Forelimb muscle (tissue), 1 donor: ENCODE measurements around the gene C4A. TPM values are rescaled to one million over a fixed set of nuclear protein-coding genes. Genes with fewer than 3 reads are reported as not detected.
"Not testable (repeated sequence)": the region's sequence is repeated elsewhere in the genome, so short reads cannot be mapped to it uniquely, and the experiment has no call there.

Experiments used
- DNase-seq: peaks from one replicate; pipeline ENCODE4 v3.0.0-alpha.2; 2013; ENCODE audit warnings: low read depth
- polyA plus RNA-seq: library from polyadenylated mRNA; unstranded; fragments of 120-200 nt; gene quantifications from one replicate; pipeline ENCODE4 v1.2.1, GENCODE V29; 2013; ENCODE audit not compliant: insufficient read length

C4A gene
- polyA plus RNA-seq, 1 donor: 19.3 TPM

DNA sequence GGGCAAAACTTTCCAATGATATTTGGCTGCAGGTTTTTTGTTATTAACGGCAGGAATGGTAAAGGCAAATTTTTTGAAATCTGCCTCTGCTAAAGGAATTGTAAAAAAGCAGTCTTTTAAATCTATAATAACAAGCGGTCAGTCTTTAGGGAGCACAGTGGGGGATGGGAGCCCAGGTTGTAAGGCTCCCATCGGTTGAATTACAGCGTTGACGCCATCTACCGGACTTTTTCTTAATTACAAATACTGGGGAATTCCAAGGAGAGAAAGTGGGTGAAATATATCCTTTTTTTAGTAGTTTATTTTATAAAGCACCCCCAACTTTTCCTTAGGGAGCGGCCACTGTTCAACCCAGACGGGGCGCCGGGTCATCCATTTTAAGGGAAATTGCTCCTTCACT, 40.2 kb downstream of the C4A start:
- DNase-seq: not testable (repeated sequence)

DNA sequence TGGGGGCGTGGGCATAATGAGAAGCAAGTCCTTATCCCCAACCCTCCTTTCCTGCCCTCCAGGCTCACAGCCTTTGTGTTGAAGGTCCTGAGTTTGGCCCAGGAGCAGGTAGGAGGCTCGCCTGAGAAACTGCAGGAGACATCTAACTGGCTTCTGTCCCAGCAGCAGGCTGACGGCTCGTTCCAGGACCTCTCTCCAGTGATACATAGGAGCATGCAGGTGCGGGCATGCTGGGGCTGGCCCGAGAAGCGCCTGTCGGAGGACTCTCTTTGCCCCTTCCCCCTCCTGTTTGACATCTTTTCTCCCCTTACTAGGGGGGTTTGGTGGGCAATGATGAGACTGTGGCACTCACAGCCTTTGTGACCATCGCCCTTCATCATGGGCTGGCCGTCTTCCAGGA, 46.8 kb downstream of the C4A start:
- DNase-seq: not testable (repeated sequence)

DNA sequence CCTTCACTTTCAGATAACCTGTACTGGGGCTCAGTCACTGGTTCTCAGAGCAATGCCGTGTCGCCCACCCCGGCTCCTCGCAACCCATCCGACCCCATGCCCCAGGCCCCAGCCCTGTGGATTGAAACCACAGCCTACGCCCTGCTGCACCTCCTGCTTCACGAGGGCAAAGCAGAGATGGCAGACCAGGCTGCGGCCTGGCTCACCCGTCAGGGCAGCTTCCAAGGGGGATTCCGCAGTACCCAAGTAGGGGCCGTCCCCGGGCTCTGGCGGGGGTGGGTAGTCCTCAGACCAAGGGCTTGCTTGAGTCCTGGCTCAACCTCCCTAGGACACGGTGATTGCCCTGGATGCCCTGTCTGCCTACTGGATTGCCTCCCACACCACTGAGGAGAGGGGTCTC, 47.7 kb downstream of the C4A start:
- DNase-seq: not testable (repeated sequence)

DNA sequence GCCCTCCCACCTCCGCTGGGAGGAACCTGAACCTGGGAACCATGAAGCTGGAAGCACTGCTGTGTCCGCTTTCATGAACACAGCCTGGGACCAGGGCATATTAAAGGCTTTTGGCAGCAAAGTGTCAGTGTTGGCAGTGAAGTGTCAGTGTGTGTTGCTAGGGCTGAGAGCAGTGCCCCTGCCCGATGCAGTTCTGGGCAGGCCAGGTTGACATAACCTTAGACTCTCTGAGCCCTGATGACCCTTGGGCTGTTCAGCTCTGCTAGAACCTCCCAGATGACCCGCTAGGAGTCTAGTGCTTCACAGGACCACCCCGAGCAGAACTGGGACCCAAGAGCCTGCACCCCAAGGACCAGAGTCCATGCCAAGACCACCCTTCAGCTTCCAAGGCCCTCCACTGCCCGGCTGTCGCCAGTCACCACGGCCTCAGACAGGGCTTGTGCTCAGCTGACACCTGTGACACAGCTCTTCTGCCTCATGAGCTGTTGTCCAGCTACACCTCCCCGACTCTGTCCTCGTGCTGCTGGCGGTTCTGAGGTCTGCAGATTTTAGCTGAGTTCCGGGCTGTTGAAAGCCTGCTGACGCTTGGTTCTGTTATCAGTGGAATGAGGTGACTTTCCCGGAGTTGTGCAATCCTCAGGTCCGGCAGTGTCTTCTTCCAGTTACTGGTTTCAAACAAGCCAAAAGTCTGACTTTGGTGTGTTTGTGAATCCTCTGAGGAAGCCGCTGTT, 53.6 kb downstream of the C4A start:
- DNase-seq: not testable (repeated sequence)

- DNase-seq: not testable (repeated sequence)
Measured at GRCh38 chr6:32037136-32037535, 55.3 kb downstream of the C4A start.

- not testable (repeated sequence) for DNase-seq
Measured at GRCh38 chr6:32037598-32038524, 56.0 kb downstream of the C4A start, which contains the start of gene CYP21A2. Gene CYP21A2, plus strand, starts transcription at chr6:32038415. Its CDS starts 8 bp downstream, at chr6:32038423.

- not testable (repeated sequence) for DNase-seq
Measured at GRCh38 chr6:32038878-32039277, 57.0 kb downstream of the C4A start.

DNA sequence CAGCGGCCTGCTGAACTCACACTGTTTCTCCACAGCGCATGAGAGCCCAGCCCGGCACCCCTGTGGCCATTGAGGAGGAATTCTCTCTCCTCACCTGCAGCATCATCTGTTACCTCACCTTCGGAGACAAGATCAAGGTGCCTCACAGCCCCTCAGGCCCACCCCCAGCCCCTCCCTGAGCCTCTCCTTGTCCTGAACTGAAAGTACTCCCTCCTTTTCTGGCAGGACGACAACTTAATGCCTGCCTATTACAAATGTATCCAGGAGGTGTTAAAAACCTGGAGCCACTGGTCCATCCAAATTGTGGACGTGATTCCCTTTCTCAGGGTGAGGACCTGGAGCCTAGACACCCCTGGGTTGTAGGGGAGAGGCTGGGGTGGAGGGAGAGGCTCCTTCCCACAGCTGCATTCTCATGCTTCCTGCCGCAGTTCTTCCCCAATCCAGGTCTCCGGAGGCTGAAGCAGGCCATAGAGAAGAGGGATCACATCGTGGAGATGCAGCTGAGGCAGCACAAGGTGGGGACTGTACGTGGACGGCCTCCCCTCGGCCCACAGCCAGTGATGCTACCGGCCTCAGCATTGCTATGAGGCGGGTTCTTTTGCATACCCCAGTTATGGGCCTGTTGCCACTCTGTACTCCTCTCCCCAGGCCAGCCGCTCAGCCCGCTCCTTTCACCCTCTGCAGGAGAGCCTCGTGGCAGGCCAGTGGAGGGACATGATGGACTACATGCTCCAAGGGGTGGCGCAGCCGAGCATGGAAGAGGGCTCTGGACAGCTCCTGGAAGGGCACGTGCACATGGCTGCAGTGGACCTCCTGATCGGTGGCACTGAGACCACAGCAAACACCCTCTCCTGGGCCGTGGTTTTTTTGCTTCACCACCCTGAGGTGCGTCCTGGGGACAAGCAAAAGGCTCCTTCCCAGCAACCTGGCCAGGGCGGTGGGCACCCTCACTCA, 57.7 kb downstream of the C4A start:
- DNase-seq: not testable (repeated sequence)

DNA sequence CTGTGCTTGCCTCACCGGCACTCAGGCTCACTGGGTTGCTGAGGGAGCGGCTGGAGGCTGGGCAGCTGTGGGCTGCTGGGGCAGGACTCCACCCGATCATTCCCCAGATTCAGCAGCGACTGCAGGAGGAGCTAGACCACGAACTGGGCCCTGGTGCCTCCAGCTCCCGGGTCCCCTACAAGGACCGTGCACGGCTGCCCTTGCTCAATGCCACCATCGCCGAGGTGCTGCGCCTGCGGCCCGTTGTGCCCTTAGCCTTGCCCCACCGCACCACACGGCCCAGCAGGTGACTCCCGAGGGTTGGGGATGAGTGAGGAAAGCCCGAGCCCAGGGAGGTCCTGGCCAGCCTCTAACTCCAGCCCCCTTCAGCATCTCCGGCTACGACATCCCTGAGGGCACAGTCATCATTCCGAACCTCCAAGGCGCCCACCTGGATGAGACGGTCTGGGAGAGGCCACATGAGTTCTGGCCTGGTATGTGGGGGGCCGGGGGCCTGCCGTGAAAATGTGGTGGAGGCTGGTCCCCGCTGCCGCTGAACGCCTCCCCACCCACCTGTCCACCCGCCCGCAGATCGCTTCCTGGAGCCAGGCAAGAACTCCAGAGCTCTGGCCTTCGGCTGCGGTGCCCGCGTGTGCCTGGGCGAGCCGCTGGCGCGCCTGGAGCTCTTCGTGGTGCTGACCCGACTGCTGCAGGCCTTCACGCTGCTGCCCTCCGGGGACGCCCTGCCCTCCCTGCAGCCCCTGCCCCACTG, 58.6 kb downstream of the C4A start:
- DNase-seq: not testable (repeated sequence)

- not testable (repeated sequence) for DNase-seq
Measured at GRCh38 chr6:32041050-32041321, 59.1 kb downstream of the C4A start.

GRCh38 chr6:32041385-32041784, 59.5 kb downstream of the C4A start:
- not testable (repeated sequence) for DNase-seq

- not testable (repeated sequence) for DNase-seq
Measured at GRCh38 chr6:32042276-32042675, 60.4 kb downstream of the C4A start.

GRCh38 chr6:32043589-32044380, 61.9 kb downstream of the C4A start:
- not testable (repeated sequence) for DNase-seq

DNA sequence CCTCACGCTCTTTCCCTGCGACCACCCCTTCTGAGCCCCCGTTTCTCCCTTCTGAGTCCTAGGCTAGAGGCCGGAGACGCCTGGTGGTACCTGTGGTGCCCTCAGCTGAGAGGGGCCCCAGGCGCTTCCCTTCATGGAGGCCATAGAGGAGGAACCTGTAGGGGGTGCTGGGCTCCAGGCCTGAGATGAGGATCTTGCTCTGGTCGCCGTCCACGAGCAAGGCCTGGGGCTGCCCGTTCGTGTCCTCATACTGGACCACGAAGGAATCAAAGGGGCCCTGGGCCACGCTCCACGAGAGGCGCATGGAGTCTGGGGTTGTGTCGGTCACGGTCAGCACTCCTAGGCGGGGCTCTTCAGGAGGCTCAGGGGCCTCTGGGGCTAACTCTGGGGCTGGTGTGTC, 63.1 kb downstream of the C4A start:
- DNase-seq: not testable (repeated sequence)

DNA sequence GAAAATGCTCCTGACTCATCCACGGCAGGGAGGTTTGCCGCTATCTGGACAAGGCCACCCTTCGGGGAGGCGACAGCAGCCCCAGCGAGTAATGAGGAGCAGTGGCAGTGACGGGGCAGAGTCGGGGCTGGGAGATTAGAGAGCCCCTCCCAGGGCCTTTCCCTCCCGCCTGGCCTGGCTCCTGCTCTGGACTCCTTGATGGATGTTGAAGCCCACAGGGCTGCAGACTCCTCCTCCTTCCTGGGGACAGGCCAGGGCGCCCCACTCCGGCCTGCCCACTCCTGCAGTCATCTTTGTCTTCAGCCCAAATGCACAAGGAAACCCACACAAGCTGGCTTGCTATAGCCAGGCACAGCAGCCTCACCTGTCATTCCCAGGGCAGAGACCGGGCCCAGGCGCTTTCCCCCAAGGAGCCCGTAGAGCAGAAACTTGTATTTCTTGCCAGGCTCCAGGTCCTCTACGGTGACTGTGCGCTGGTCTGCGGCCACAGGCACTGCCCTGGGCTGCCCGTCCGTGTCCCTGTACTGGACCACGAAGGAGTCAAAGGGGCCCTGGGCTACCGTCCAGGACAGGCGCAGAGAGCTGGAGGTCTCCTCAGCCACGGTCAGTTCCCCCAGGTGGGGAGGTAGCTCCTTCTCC, 64.1 kb downstream of the C4A start:
- no peak for DNase-seq

GRCh38 chr6:32046450-32047083, 64.7 kb downstream of the C4A start:
- DNase-seq: no peak

DNA sequence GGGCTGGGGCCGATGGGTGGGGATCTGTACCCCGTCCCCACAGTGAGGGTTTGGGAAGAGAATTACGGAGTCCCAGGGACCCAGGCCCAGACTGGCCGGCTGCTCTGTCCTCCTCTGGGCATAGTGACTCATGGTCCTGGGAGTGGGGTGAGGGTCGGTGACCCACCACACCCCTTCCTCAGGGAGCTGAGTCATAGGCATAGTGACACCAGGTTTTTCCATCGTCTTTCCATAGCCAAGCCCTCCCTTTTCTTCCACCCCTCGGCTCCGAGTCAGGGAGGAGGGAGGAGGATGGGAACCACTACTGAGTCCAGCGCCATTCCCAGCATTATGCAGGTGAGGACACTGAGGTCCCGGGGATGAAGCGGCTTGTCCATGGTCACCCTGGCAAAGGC, 65.2 kb downstream of the C4A start:
- no peak for DNase-seq

DNA sequence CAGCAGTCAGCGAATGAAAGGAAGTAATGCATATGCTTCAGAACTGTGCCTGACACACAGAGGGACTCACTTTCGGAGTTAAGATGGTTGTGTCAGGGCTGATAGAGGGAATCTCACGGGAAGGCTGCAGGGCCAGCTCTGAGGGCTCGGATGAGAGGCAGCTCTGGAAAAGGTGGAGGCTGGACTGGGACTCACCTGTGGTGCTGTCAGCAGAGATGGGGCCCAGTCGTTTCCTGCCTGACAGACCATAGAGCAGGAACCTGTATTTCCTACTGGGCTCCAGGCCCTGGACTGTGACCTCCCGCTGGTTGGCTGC, 65.6 kb downstream of the C4A start:
- no peak for DNase-seq
